ACC112 (cell line): ENCODE results near the gene TBC1D10B.
"Not testable (repeated sequence)": the region's sequence is repeated elsewhere in the genome, so short reads cannot be mapped to it uniquely, and the experiment has no call there.

Experiments
- H2AFZ ChIP-seq: fragments of 200-600 bp; sonication (generic); one replicate; pipeline ENCODE4 v1.6.0; 2017; ENCODE audit warnings: antibody characterized with exemption, low read length; ENCODE audit not compliant: unreplicated experiment
- H3K27ac ChIP-seq: fragments of 200-600 bp; sonication (generic); 2 replicates; pipeline ENCODE4 v1.5.1; 2014; ENCODE audit warnings: low read depth, mild to moderate bottlenecking, antibody characterized with exemption, low read length, moderate library complexity
- H3K27me3 ChIP-seq: fragments of 200-600 bp; sonication (generic); 2 replicates; pipeline ENCODE4 v1.6.1; 2014; ENCODE audit warnings: mild to moderate bottlenecking, antibody characterized with exemption, low read length, moderate library complexity, mixed read lengths; ENCODE audit not compliant: insufficient read depth
- H3K36me3 ChIP-seq: fragments of 200-600 bp; sonication (generic); 2 replicates; pipeline ENCODE4 v1.6.1; 2016; ENCODE audit warnings: mild to moderate bottlenecking, antibody characterized with exemption, low read length, moderate library complexity, mixed read lengths; ENCODE audit not compliant: insufficient read depth
- H3K4me1 ChIP-seq: fragments of 200-600 bp; sonication (generic); one replicate; pipeline ENCODE4 v1.6.1; 2016; ENCODE audit warnings: low read length, mixed read lengths; ENCODE audit not compliant: insufficient read depth, unreplicated experiment, control insufficient read depth
- H3K4me3 ChIP-seq: fragments of 200-600 bp; sonication (generic); 2 replicates; pipeline ENCODE4 v1.5.1; 2014; ENCODE audit warnings: mild to moderate bottlenecking, low read depth, low read length
- H3K79me2 ChIP-seq: fragments of 200-600 bp; sonication (generic); one replicate; pipeline ENCODE4 v1.6.0; 2016; ENCODE audit warnings: low read length; ENCODE audit not compliant: control insufficient read depth, unreplicated experiment, insufficient read depth

Gene TBC1D10B

GRCh38 chr16:30346286-30346685, 24.0 kb downstream of the TBC1D10B start:
- H3K27me3 ChIP-seq = no peaks in the 10 kb centered on the region
- 0 out of 2 replicates have a peak, but pooled peaks cover 7% of the 10 kb centered on the region for H3K36me3 ChIP-seq
- no peak overlapping the region for H3K27ac ChIP-seq
- H2AFZ ChIP-seq = no peak overlapping the region
- H3K79me2 ChIP-seq = no peaks in the 10 kb centered on the region
- H3K4me1 ChIP-seq = peaks cover 4% of the 10 kb centered on the region
- H3K4me3 ChIP-seq = no peak overlapping the region

- not testable (repeated sequence) for H2AFZ ChIP-seq, H3K27ac ChIP-seq, H3K4me1 ChIP-seq, H3K79me2 ChIP-seq, H3K4me3 ChIP-seq, H3K27me3 ChIP-seq, H3K36me3 ChIP-seq
These were observed 26.8 kb downstream of the TBC1D10B start for GRCh38 chr16:30343491-30343820.

GRCh38 chr16:30342751-30343490, 27.4 kb downstream of the TBC1D10B start:
- Histone ChIP-seq H2AFZ (no peak overlapping the region), H3K4me1 (no peaks in the 10 kb centered on the region), H3K79me2 (no peaks in the 10 kb centered on the region), H3K27ac (no peak overlapping the region), H3K4me3 (no peak overlapping the region), H3K36me3 (no peaks in the 10 kb centered on the region), H3K27me3 (no peaks in the 10 kb centered on the region)

GRCh38 chr16:30341971-30342370, 28.3 kb downstream of the TBC1D10B start:
- not testable (repeated sequence) for H2AFZ ChIP-seq, H3K27ac ChIP-seq, H3K4me1 ChIP-seq, H3K79me2 ChIP-seq, H3K4me3 ChIP-seq, H3K36me3 ChIP-seq, H3K27me3 ChIP-seq

GRCh38 chr16:30340621-30341020, 29.7 kb downstream of the TBC1D10B start:
- Histone ChIP-seq H3K27me3 (no peaks in the 10 kb centered on the region), H3K4me1 (peaks cover 4% of the 10 kb centered on the region), H3K79me2 (no peaks in the 10 kb centered on the region), H3K36me3 (no peaks in the 10 kb centered on the region), H3K27ac (no peak overlapping the region), H3K4me3 (no peak overlapping the region), H2AFZ (no peak overlapping the region)

- not testable (repeated sequence) for H3K79me2 ChIP-seq, H3K36me3 ChIP-seq, H3K27ac ChIP-seq, H2AFZ ChIP-seq, H3K27me3 ChIP-seq, H3K4me3 ChIP-seq, H3K4me1 ChIP-seq
These were observed 31.6 kb downstream of the TBC1D10B start for GRCh38 chr16:30338715-30339114.

GRCh38 chr16:30337964-30338357, 32.3 kb downstream of the TBC1D10B start:
- not testable (repeated sequence) for H3K79me2 ChIP-seq, H3K4me1 ChIP-seq, H3K4me3 ChIP-seq, H3K27me3 ChIP-seq, H2AFZ ChIP-seq, H3K36me3 ChIP-seq, H3K27ac ChIP-seq

- H3K79me2 ChIP-seq = peaks cover 8% of the 10 kb centered on the region
These were observed 34.5 kb downstream of the TBC1D10B start for GRCh38 chr16:30335598-30336474.

GRCh38 chr16:30335028-30335597, 35.2 kb downstream of the TBC1D10B start:
- H3K4me1 ChIP-seq, H3K36me3 ChIP-seq, H3K27me3 ChIP-seq: not testable (repeated sequence)
- H2AFZ ChIP-seq = peak overlapping the region; percentile 68
- H3K27ac ChIP-seq = peak overlapping the region; percentile 81
- peaks cover 13% of the 10 kb centered on the region for H3K79me2 ChIP-seq
- peak overlapping the region; percentile 81 for H3K4me3 ChIP-seq

More at GRCh38 chr16:30335598-30336474, 34.5 kb downstream of the TBC1D10B start:
- H3K27me3 ChIP-seq = no peaks in the 10 kb centered on the region
- H3K4me3 ChIP-seq = peak overlapping the region; percentile 81
- H2AFZ ChIP-seq = peak overlapping the region; percentile 21
- H3K27ac ChIP-seq = peak overlapping the region; percentile 81
- peaks cover 4% of the 10 kb centered on the region for H3K4me1 ChIP-seq
- no peaks in the 10 kb centered on the region for H3K36me3 ChIP-seq

- not testable (repeated sequence) for H3K36me3 ChIP-seq, H3K27me3 ChIP-seq, H3K4me1 ChIP-seq
- Histone ChIP-seq H3K4me3 (peak overlapping the region; percentile 81), H3K79me2 (peaks cover 13% of the 10 kb centered on the region), H2AFZ (peak overlapping the region; percentile 60), H3K27ac (peak overlapping the region; percentile 81; the same call in 1 of the 2 replicates)
These were observed 35.8 kb downstream of the TBC1D10B start for GRCh38 chr16:30334473-30334989.
